ENCODE data around the gene ZBTB20. TPM values are rescaled to one million over a fixed set of nuclear protein-coding genes. Genes with fewer than 3 reads are reported as not detected.

The ZBTB20 gene
- total RNA-seq, 2 experiments from 2014 or later = 5.2 to 6.4 TPM

DNA sequence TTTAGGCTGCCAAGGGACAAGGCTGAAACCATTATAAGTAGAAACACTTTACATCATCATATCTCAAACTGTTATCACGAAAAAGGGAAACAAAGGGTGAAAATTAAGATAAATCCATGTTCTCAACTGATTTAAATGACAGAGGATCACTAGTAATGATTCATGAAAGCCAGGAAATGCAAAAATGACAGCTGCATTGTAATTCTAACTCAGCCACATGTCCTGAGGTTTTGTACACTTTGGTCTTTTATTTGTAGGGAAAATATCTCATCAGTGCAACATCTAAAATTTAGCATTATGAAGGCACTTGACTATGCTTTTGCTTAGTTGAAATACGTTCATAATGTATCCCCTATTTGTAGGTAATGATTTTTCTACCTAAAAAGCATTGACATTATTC, 473.6 kb downstream of the ZBTB20 start:
- no peak overlapping the region for H3K27ac Mint-ChIP-seq
- H3K4me3 Mint-ChIP-seq = no peak overlapping the region
- POLR2A ChIA-PET = no interaction called here
- no peaks in the 10 kb centered on the region for H3K27me3 Mint-ChIP-seq
- H3K4me1 Mint-ChIP-seq = peaks cover 5% of the 10 kb centered on the region
- DNase-seq = no peak
- no peaks in the 10 kb centered on the region for H3K36me3 Mint-ChIP-seq (ENCODE audit: low read depth)
- CTCF ChIA-PET = no interaction called here
- intact Hi-C loops (cut with DNase I, micrococcal nuclease) = no loop called here
- H3K9me3 Mint-ChIP-seq (ENCODE audit: low read depth) = no peaks in the 10 kb centered on the region
- ATAC-seq = no peak

DNA sequence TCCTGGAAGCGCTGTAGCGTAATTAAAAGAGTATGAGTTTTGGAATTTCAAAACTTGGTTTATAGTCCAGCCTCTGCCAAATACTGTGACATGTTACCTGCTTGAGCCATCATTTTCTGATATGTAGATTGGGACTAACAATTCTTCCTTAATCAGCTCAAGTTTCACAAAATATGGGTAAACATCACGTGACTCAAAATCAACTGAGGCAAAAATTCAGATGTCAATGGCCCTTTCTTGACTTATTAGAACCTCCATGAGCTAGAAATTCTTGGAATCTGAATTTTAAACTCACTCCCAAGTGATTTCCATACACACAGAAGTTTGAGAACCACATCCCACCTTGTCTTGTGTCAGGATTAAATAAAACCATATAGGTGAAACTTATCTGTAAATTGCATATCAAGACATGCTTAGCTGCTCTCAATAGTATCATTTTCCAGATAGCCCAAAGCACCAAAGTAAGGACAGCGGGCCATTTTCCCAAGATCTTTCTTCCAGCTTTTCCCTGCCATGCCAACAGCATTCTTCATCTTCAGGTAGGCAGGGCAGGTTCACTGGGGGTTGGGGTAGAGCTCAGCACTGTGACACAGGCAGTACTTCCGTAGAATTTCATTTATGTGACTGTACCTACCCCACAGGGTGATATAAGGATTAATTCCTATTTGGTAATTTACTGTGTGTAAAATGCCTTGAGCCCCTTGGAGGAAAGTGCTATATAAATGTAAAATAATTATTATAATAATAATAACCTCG, 474.2 kb downstream of the ZBTB20 start:
- intact Hi-C loops (cut with DNase I, micrococcal nuclease) = no loop called here
- CTCF ChIA-PET = interaction anchor here (0.8 to 1.0 kb wide), 4 partner anchors 11 to 156 kb away, joined by 3 to 4 read pairs (median 4); no protein-coding TSS in a partner anchor
- Mint-ChIP-seq H3K36me3 (ENCODE audit: low read depth) (no peaks in the 10 kb centered on the region), H3K9me3 (ENCODE audit: low read depth) (no peaks in the 10 kb centered on the region), H3K4me1 (peaks cover 5% of the 10 kb centered on the region), H3K27ac (no peak overlapping the region), H3K4me3 (no peak overlapping the region), H3K27me3 (no peaks in the 10 kb centered on the region)
- no peak for ATAC-seq
- POLR2A ChIA-PET = no interaction called here
- DNase-seq = no peak

DNA sequence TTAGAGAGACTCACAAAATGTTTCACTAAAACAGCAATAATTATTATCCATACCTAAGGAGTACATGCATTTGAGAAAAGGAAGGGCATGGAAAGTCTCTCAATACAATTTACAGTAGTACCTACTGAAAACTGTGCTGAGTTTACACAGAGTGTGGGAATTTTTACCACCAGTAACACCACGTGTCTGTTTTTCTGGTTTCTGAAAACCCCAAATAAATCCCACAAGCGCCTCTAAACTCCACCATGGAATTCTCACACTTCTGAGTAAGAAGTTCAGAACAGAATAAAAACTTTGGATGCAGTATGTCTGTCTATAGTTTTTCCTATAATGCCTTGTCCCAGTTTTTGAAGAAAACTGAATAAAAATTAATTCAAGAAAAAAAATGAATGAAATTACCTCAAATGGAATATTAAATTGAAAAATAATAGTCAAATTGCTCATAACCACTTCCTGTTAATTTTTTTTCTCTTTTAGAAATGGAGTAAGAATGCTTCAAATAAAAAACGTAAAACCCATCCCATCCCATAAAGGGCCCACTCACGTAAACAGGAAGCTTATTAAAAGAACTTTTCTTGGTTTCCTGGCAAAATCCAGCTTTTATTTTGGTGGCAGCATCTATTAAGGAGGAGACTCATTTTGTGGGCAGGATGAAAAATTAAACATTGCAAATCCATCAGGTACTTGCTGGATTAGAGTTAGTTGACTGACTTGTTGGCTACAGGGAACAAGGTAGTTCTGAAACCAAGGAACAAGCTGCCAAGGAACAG, 475.2 kb downstream of the ZBTB20 start:
- ChIA-PET POLR2A (no interaction called here), CTCF (interaction anchor here (0.8 to 1.0 kb wide), 3 partner anchors 12 to 157 kb away, joined by 3 to 4 read pairs (median 4); no protein-coding TSS in a partner anchor)
- H3K4me3 Mint-ChIP-seq = no peak overlapping the region
- DNase-seq = no peak
- no peak for ATAC-seq
- H3K36me3 Mint-ChIP-seq (ENCODE audit: low read depth) = no peaks in the 10 kb centered on the region
- H3K27ac Mint-ChIP-seq = no peak overlapping the region
- no peaks in the 10 kb centered on the region for H3K9me3 Mint-ChIP-seq (ENCODE audit: low read depth)
- intact Hi-C loops (cut with DNase I, micrococcal nuclease) = no loop called here
- H3K4me1 Mint-ChIP-seq = peaks cover 5% of the 10 kb centered on the region
- H3K27me3 Mint-ChIP-seq = no peaks in the 10 kb centered on the region

DNA sequence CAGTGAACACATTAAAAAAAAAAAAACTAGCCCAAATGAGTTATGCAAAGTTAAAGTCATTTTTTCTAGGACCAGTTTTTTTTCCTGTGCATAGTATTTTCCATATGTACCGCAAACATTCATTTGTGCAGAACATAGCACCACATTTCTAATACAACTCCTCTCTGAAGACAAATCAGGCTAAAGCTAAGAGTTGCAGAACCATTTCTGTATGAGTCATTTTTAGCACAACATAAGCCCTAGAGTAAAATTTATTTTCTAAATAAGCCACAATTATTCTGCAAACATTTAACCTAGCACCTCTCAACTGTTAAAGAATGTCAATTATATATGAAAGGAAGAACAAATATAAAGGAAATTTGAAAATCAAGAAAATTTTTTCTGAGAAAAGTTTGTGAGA, 477.5 kb downstream of the ZBTB20 start:
- no peak overlapping the region for H3K27ac Mint-ChIP-seq
- CTCF ChIA-PET = no interaction called here
- H3K9me3 Mint-ChIP-seq (ENCODE audit: low read depth) = peaks cover 3% of the 10 kb centered on the region
- DNase-seq (no peak), ATAC-seq (no peak)
- peaks cover 4% of the 10 kb centered on the region for H3K36me3 Mint-ChIP-seq (ENCODE audit: low read depth)
- intact Hi-C loops (cut with DNase I, micrococcal nuclease) = no loop called here
- no peak overlapping the region for H3K4me3 Mint-ChIP-seq
- peaks cover 5% of the 10 kb centered on the region for H3K4me1 Mint-ChIP-seq
- H3K27me3 Mint-ChIP-seq = no peaks in the 10 kb centered on the region
- POLR2A ChIA-PET = no interaction called here

DNA sequence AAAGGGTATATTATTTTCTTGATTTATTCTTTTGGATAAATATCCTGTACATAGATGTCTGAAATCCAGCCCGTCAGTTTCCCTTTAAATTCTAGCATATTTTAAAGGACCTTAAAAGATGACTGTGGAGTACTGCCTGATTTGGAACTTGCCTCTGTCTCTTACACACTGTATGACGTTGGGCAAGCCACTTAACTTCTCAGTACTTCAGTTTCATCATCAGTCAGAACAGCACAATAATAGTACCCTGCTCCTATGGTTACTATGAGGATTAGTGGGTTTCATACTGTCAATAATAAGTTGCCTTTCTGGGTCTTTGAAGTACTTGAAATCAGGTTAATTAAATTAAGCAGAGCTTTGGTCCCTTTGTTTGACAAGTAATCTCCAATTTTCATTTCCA, 479.0 kb downstream of the ZBTB20 start:
- ChIA-PET POLR2A (no interaction called here), CTCF (no interaction called here)
- Mint-ChIP-seq H3K9me3 (ENCODE audit: low read depth) (peaks cover 6% of the 10 kb centered on the region), H3K4me1 (peaks cover 2% of the 10 kb centered on the region), H3K27ac (no peak overlapping the region), H3K27me3 (no peaks in the 10 kb centered on the region), H3K36me3 (ENCODE audit: low read depth) (peaks cover 11% of the 10 kb centered on the region), H3K4me3 (no peak overlapping the region)
- DNase-seq = no peak
- ATAC-seq = no peak
- intact Hi-C loops (cut with DNase I, micrococcal nuclease) = no loop called here

DNA sequence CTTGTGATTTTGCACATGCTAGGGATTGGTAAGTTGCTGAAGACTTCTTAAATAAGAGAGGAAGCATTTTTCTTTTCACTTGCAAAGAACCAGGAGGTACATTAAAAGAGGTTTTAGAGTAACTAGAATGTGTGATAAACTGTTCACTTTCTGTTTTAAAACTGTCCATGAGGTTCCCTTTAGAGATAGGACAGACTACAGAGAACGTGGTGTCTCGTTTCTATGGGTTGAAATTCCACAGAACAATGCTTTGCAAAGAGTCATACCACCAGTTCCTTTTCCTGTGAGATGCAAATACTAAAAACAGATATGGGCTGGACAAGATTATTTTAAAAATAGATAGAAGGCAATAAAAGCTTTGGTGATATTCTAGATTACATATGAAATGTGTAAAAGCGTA, 480.5 kb downstream of the ZBTB20 start:
- ChIA-PET POLR2A (no interaction called here), CTCF (no interaction called here)
- DNase-seq = no peak
- no peak for ATAC-seq
- Mint-ChIP-seq H3K36me3 (ENCODE audit: low read depth) (peaks cover 12% of the 10 kb centered on the region), H3K4me3 (no peak overlapping the region), H3K27ac (no peak overlapping the region), H3K27me3 (no peaks in the 10 kb centered on the region), H3K9me3 (ENCODE audit: low read depth) (peaks cover 8% of the 10 kb centered on the region), H3K4me1 (peaks cover 2% of the 10 kb centered on the region)
- intact Hi-C loops (cut with DNase I, micrococcal nuclease) = no loop called here

DNA sequence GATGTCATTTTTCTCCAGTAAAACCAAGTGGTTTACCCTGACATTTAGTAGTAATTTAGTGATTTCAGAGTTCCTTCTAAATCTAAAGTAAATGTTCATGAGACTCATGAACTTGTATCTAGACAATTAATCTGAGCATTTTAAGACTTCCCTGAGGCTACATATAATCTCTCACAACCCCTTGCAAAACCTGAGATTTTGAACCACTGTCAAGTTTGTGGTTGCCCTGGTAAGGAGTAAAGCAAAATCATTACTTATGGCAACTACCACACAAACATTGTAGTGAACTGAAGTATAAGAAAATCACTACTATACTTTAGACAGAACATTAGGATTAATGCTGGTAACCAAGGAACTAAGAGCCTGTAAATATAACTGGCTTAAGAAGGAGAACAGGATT, 483.1 kb downstream of the ZBTB20 start:
- Mint-ChIP-seq H3K4me3 (no peak overlapping the region), H3K4me1 (no peaks in the 10 kb centered on the region), H3K9me3 (ENCODE audit: low read depth) (peaks cover 8% of the 10 kb centered on the region), H3K36me3 (ENCODE audit: low read depth) (peaks cover 12% of the 10 kb centered on the region), H3K27ac (no peak overlapping the region), H3K27me3 (no peaks in the 10 kb centered on the region)
- ChIA-PET CTCF (no interaction called here), POLR2A (no interaction called here)
- intact Hi-C loops (cut with DNase I, micrococcal nuclease) = no loop called here
- DNase-seq (no peak), ATAC-seq (no peak)

DNA sequence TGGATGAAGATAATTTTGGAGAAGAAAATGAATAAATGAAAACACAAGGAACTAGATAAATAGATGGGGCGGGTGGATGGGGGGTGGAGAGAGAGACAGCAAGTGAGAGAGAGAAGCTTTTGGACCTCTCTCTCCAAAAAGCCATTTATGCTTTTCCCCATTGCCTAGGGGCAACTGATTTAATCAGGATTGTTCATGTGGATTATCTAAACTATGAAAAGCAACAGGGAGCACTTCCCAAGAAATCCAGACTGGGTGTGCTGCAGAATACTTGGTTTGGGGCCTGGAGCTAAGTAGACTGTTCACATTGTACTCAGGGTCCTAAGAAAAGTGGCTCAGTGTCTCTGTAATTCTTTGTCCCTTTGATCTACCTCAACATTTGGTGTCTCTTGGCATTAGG, 486.3 kb downstream of the ZBTB20 start:
- ChIA-PET CTCF (no interaction called here), POLR2A (no interaction called here)
- H3K36me3 Mint-ChIP-seq (ENCODE audit: low read depth) = peaks cover 10% of the 10 kb centered on the region
- H3K4me1 Mint-ChIP-seq = no peaks in the 10 kb centered on the region
- intact Hi-C loops (cut with DNase I, micrococcal nuclease) = no loop called here
- H3K4me3 Mint-ChIP-seq = no peak overlapping the region
- H3K27me3 Mint-ChIP-seq = no peaks in the 10 kb centered on the region
- H3K27ac Mint-ChIP-seq = no peak overlapping the region
- ATAC-seq (no peak), DNase-seq (no peak)
- H3K9me3 Mint-ChIP-seq (ENCODE audit: low read depth) = peaks cover 6% of the 10 kb centered on the region

DNA sequence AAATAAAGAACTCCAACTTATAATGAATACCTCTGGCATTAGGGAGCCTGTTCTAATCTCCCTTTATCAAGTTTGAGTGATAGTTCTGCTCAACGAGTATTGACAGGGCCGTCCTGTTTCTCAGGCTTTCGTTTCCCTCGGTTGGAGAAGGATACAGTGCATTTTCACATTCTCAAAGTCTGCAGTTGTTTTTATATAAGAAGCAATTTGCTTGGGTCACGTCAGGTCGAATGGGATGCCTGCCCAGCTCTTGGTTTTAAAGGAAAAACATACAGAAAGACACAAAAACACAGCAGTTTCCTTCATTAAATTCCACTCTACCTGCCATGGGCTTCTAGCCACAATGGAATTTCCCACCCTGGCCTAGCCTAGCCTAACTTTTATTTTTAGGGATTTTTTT, 487.0 kb downstream of the ZBTB20 start:
- Mint-ChIP-seq H3K4me1 (no peaks in the 10 kb centered on the region), H3K9me3 (ENCODE audit: low read depth) (peaks cover 5% of the 10 kb centered on the region), H3K4me3 (no peak overlapping the region), H3K27me3 (no peaks in the 10 kb centered on the region), H3K36me3 (ENCODE audit: low read depth) (peaks cover 8% of the 10 kb centered on the region), H3K27ac (no peak overlapping the region)
- ChIA-PET POLR2A (interaction anchor here (0.7 kb wide), 1 partner anchor 58 kb away, joined by 3 read pairs; no protein-coding TSS in a partner anchor), CTCF (no interaction called here)
- ATAC-seq (no peak), DNase-seq (no peak)
- intact Hi-C loops (cut with DNase I, micrococcal nuclease) = no loop called here

DNA sequence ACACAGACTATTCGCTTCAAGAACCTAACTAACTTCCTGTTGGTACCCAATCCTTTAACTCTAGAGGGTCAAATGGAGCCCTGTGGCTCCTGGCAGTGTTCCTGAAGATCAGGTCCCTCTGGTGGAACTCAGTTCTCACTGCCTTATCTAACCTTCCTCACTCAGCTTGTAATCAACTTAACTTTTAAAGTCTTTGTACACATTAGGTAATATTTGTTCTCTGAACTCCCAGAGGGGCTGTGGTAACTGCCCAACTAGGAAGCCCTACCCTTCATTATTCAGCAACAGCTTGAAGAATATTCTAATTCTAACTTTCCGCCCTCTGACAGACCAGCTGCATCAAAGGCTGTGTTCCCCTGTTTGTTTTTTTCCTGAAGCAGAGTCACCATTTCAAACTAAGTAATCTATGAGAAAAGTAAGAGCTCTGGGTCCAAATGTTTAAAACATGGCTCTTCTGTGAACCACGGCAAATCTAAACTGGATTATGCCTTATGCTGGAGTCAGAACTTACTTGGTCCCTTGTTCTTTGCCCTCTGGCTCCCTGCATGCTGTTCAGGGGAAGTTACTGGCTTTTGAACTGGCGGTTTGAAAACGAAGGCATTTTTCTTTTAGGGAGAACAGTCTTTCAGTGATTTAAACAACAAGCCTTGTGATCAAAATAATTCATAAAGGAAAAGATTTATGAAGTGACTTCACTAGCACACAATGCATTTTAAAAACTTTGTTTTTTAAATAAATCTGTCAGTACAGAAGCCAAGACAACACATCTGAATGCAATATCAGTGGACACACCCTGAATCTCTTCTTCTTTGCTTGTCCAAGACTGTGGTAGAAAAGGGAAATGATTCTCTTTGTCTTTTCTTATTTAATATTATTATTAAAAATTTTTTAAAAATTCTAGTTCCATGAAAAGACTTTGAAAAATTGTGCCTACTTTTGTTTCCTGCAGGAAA, 487.7 kb downstream of the ZBTB20 start:
- CTCF ChIA-PET = interaction anchor here (0.7 kb wide), 1 partner anchor 198 kb away, joined by 3 read pairs; no protein-coding TSS in a partner anchor
- DNase-seq (no peak), ATAC-seq (no peak)
- POLR2A ChIA-PET = interaction anchor here (0.7 kb wide), 1 partner anchor 57 kb away, joined by 3 read pairs; no protein-coding TSS in a partner anchor
- no peak overlapping the region for H3K4me3 Mint-ChIP-seq
- intact Hi-C loops (cut with DNase I, micrococcal nuclease) = no loop called here
- no peak overlapping the region for H3K27ac Mint-ChIP-seq
- no peaks in the 10 kb centered on the region for H3K4me1 Mint-ChIP-seq
- peaks cover 7% of the 10 kb centered on the region for H3K36me3 Mint-ChIP-seq (ENCODE audit: low read depth)
- H3K9me3 Mint-ChIP-seq (ENCODE audit: low read depth) = peaks cover 5% of the 10 kb centered on the region
- no peaks in the 10 kb centered on the region for H3K27me3 Mint-ChIP-seq

DNA sequence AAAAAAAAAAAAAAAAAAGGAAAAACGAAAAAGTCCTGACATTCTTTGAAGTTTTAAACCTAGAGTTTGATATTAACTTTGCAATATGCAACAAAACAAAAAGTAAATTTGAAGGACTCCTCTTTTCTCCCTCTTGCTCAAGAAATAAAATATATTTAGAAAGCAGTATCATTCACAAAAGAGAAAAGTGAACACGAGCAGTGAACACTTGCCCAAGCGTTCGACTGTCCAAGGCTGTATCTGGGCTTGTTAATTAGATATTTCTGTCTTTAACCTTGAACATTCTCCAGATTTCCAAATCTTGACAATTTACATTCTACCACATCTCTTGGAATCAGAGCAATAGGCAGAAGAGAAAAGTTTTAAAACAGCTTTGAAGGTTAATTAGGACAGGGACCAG, 495.5 kb downstream of the ZBTB20 start:
- CTCF ChIA-PET = interaction anchor here (2.0 kb wide), 1 partner anchor 23 kb away, joined by 5 read pairs; no protein-coding TSS in a partner anchor

More for the DNA sequence above, 495.5 kb downstream of the ZBTB20 start:
- intact Hi-C loops (cut with DNase I, micrococcal nuclease) = no loop called here
- Mint-ChIP-seq H3K4me3 (no peak overlapping the region), H3K9me3 (ENCODE audit: low read depth) (no peaks in the 10 kb centered on the region), H3K4me1 (peaks cover 10% of the 10 kb centered on the region), H3K27me3 (no peaks in the 10 kb centered on the region), H3K36me3 (ENCODE audit: low read depth) (peaks cover 5% of the 10 kb centered on the region), H3K27ac (no peak overlapping the region)
- DNase-seq = no peak
- ATAC-seq = no peak
- POLR2A ChIA-PET = no interaction called here
